Stimulated activated CD4-positive, alpha-beta T cell treated with anti-CD3 and anti-CD28 coated beads, Interleukin-4, amount 100 ng/mL, for 24 hours (primary cell): ENCODE measurements around the gene AADACL4.
A peak's percentile ranks its signal among the peaks of the same experiment; 100 is the strongest.
"Not testable (repeated sequence)": the region's sequence is repeated elsewhere in the genome, so short reads cannot be mapped to it uniquely, and the experiment has no call there.

Experiments
- DNase-seq: peaks from one replicate; pipeline ENCODE4 v3.0.0-alpha.2; 2020

Gene AADACL4

DNA sequence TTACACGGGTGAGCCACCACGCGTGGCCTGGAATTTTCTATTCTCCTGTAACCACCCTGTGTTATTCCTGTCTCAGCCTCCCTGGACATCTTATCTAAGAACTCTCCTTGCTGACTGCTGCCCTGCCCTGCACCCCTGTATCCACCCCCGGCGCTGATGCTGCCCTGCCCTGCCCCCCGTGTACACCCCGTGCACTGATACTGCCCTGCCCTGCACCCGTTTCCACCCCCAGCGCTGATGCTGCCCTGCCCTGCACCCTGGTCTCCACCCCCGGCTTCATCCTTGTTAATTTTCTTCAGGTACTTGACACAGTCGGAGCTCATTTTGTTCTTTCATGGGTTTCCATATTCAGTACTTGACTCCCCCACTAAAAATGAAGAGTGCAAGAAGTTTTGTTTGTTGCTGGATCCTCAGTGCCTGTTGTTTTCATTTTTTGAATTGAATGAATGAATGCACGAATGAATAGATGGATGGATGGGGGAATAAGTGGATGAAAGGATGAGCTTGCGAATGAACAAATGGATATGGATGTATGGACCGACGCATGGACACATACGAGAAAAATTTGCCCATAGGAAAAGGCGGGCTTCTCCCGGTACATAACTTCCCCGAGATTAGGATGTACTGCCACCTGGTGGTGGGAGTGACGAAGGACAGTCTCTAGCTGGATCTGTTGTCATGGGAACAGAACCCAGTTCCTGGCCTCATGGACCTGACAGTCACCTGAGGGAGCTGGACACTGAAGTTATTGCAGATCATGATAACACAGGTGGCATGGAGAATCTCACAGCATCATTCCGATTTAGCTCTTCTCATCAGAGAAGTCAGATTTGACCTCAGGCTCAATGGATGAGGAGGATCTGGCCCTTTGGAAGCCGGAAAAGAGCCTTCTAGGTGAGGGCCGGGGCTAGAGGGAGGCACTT is 14.9 kb downstream of the AADACL4 start:
- peak; percentile 78 for DNase-seq

- DNase-seq = no peak
These were observed 17.8 kb downstream of the AADACL4 start for GRCh38 chr1:12661606-12662219.

GRCh38 chr1:12662556-12662955 is 18.7 kb downstream of the AADACL4 start:
- no peak for DNase-seq

GRCh38 chr1:12665511-12665910 is 21.6 kb downstream of the AADACL4 start:
- DNase-seq = no peak

DNA sequence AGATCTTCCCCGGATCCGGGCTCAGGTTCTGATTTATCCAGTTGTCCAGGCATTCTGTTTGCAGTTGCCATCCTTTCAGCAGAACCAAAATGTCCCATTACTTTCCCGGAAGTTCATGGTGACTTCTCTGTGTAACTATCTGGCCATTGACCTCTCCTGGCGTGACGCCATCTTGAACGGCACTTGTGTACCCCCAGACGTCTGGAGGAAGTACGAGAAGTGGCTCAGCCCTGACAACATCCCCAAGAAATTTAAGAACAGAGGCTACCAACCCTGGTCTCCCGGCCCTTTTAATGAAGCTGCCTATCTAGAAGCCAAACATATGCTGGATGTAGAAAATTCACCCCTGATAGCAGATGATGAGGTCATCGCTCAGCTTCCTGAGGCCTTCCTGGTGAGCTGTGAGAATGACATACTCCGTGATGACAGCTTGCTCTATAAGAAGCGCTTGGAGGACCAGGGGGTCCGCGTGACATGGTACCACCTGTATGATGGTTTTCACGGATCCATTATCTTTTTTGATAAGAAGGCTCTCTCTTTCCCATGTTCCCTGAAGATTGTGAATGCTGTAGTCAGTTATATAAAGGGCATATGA is 22.4 kb downstream of the AADACL4 start:
- no peak for DNase-seq

DNA sequence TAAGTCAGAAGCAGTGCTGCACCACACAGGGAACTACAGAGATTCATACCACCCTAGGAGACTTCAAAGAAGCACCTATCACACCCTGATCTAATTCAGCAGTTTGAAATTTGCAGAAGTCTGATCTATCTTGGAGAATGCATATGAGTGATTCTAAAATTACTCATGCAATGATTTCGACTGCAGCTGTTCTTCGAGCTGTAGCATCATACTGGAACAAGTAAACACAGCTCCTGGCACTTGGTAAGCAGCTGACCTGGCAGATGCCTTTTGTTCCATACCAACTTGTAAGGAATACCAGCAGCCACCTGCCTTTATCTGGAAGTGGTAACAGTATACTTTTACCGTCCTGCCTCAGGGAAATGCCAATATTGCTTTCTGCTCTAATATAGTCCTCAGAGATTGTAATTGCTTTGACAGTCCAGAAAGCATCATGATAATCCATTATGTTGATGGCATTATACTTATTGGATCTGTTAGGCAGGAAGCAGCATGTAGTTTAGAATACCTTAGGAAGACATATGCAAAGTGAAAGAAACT is 25.7 kb downstream of the AADACL4 start:
- DNase-seq = no peak

- DNase-seq = no peak
These were observed 30.5 kb downstream of the AADACL4 start for GRCh38 chr1:12674358-12674757.

DNA sequence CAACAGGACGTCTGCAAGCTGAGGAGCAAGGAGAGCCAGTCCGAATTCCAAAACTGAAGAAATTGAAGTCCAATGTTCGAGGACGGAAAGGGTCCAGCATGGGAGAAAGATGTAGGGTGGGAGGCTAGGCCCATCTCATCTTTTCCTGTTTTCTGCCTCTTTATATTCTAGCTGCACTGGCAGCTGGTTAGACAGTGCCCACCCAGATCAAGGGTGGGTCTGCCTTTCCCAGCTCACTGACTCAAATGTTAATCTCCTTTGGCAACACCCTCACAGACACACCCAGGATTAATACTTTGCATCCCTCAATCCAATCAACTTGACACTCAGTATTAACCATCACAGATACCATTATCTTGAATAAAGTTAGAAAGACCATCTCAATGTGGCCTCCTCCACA is 32.2 kb downstream of the AADACL4 start:
- DNase-seq = not testable (repeated sequence)

- DNase-seq = no peak
These were observed 33.7 kb downstream of the AADACL4 start for GRCh38 chr1:12677565-12677964.

GRCh38 chr1:12678350-12678749 is 34.5 kb downstream of the AADACL4 start:
- DNase-seq = no peak

GRCh38 chr1:12678820-12679219 is 34.9 kb downstream of the AADACL4 start:
- no peak for DNase-seq

DNA sequence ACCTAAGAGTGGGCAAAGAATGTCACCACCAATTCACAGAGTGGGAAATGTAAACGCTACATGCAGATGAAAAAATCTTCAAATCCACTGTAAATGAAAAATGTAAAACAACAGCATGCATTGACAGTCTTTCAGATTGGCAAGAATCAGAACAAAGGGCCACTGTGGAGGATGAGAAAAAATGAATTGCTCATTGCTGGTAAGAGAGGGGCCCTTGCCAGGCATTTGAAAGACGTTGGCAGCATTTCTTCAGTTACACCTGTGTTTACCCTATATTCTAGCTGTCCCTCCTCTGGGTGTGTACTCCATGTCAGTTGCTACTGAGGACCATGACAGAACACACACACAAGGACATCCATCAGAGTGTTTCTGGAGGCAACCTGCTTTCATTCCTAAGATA is 46.3 kb downstream of the AADACL4 start:
- DNase-seq = no peak

DNA sequence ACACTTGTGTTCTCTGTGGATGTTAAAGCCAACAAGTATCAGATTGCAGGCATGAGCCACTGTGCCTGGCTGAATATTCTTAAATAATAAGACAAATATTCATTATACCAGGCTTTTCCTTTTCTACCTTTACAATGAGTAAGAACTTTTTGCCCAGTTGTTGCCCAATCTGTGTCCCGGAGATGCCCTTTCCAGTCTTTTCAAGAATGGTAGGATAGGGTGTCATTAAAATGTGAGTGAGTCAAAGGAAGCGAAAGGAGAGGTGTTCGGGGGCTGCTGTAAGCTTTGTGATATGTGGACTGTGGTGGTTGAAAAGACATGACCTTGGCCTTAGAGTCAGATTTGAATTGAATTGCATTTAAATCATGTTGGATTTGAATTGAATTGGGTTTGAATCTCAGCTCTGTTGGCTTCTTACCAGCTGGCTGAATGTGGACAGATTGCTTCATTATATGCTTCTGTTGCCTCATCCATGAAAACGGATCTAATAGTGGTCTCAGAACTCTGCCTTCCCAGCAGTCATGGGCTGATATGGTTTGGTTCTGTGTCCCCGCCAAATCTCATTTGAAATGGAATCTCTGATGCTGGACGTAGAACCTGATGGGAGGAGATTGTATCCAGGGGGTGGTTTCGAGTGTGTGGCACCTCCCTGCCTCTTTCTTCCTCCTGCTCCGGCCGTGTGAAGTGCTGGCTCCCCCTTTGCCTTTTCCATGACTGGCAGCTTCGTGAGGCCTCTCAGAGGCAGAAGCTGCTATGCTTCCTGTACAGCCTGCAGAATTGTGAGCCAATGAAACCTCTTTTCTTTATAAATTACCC is 49.3 kb downstream of the AADACL4 start:
- no peak for DNase-seq

DNA sequence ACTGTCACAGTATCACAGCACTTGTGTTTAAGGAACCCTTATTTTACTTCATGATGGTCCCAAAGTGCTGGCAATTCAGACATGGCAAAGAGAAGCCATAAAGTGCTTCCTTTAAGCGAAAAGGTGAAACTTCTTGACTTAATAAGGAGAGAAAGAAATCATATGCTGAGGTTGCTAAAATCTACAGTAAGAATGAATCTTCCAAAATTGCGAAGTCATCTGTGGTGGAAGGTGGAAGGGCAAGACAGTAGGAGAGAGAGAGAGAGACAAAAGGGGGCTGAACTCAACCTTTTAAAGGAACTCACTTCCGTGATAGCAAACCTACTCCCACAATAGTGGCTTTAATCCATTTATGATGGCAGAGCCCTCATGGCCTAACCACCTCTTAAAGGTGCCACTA is 52.8 kb downstream of the AADACL4 start:
- DNase-seq = no peak

GRCh38 chr1:12697397-12697796 is 53.5 kb downstream of the AADACL4 start:
- DNase-seq = no peak

DNA sequence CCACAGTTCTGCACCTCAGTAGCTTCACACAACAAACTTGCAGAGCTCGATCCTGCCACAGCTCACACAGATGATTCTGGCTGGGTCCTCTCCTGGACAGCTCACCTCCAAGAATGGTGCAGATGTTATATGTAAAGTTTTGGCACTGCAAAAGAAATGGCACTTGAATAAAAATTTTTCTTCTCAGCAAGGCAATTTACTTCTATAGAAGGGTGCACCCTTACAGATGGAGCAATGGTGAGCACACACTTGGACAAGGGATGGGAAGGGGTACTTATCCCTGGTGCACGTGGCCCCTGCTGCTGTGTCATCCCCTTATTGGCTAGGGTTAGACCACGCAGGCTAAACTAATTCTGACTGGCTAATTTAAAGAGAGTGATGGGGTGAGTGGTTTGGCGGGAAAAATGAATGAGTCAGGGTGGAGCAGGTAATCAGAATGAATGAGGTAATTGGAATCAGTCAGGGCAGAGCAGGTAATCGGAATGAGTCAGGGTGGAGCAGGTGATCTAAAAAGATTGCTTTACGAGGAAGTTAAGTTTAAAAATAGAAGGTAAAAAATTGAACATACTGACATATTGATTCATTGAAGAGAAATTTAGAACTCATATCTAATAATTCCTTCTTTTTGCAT is 60.1 kb downstream of the AADACL4 start:
- DNase-seq = no peak

GRCh38 chr1:12706061-12706460 is 62.2 kb downstream of the AADACL4 start:
- DNase-seq = no peak

DNA sequence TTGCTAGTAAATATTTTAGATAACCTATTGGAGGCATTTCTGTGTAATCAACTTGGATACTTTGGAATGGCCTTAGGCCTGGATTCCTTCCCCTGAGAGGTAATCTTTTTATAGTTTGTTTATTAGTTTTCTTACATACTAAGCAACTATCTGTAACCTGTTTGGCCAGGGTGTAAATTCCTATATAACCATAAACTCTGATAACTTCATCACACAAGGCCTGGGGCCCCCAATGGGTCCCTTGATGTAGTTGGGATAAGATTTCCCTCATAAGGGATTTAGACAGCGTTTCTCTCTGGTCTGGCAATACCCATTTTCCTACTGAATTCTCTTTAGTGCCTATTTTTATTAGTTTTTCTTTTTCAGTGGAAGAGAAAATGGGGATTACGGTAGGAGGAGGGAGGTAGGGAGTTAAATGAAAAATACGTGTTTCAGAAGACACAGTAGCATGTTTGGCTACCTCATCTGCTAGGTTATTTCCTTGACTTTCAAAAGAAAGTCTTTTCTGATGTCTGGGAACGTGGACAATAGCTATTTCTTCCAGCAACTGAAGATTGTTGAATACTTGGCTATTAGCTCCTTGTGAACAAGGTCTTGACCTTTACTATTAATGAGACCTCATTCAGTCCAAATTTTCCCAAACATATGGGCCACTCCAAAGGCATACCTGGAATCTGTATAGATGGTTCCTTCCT is 64.7 kb downstream of the AADACL4 start:
- no peak for DNase-seq

DNA sequence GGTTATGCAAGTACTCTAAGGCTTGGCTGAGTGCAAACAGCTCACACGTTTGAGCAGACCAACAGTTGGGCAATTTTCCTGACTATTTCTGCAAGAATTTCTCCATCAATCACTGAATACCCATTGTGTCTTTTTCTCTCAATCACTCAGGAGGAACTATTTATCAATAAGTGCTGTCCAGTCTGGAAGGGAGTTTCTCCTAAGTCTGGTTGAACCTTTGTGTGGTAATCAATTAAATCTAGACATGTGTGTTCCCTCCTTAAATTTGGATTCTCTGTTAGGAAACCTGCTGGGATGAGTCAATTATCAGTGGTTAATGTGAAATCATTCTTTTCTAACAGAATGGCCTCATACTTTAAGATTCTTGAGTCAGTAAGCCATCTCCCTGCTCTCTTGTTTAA is 65.2 kb downstream of the AADACL4 start:
- DNase-seq = no peak

GRCh38 chr1:12709696-12710095 is 65.8 kb downstream of the AADACL4 start:
- DNase-seq = no peak

GRCh38 chr1:12711536-12711935 is 67.7 kb downstream of the AADACL4 start:
- no peak for DNase-seq

GRCh38 chr1:12712076-12712475 is 68.2 kb downstream of the AADACL4 start:
- DNase-seq = no peak
